Mammary epithelial cell (primary cell): ENCODE measurements around the gene GNA12.
"Not testable (repeated sequence)": the region's sequence is repeated elsewhere in the genome, so short reads cannot be mapped to it uniquely, and the experiment has no call there.

ENCODE experiments used
- EZH2 ChIP-seq: IDR thresholded peaks from 2 replicates; pipeline ENCODE4 v1.6.1; 2012; ENCODE audit warnings: low read length, inconsistent platforms, borderline replicate concordance
- TF ChIP-seq, protein P1 (sequence below), 2 donors: IDR thresholded peaks in 1 of 2; conservative IDR thresholded peaks in 1 of 2; 2 replicates each; pipeline ENCODE4 v1.5.1; 2011 to 2012; ENCODE audit warnings: inconsistent platforms in 2 of 2, low read length in 2 of 2, mild to moderate bottlenecking in 2 of 2, control low read depth in 1 of 2, low read depth in 1 of 2; ENCODE audit not compliant: insufficient read depth in 1 of 2; ENCODE audit errors: extremely low read depth in 1 of 2

DNA sequence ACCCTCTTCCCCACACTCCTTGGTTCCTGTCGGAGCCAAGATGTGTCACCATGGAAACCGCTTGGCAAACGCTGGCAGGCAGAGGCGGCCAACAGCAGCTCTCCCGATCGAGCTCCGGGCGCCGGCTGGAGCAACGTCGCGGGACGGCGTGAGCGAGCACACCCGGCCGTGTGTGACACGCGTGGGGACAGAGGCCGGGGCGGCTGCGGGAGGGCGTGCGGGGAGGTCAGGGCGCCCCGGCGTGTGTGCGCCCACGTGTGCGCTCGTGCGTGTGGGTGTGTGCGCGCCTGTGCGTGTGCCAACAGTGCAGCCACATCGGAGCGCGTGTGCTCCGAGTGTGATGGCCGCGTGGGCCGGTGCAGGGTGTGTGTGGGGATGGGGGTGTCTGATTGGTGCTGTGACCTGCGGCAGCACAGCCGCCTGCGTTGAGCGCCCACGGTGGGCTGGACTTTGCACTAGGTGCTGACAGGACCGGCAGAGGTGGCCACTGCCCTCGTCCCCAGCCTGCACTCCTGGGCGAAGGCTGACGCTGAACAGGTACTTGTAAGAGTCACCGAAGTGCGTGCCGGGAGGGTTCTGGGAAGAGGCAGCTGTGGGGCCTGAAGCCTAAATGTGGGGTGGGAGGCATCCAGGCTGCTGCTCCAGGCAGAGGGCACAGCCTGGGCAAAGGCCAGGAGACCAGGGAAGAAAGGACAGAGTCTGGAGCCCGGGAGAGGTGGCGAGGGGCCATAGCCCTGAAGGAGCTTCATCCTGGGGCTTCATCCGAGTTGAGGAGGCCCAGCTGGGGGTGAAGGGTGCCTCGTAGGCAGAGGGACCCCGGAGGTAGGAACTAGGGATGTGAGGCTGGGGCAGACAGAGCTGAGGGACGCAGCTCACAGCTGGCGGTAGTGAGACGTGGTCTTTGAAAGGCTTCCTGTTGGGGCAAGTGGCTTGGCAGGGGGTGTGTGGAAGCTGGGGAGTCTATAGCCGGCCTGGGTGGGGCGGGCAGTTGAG is 164.7 kb downstream of the GNA12 start:
- TF ChIP-seq, protein P1, sequence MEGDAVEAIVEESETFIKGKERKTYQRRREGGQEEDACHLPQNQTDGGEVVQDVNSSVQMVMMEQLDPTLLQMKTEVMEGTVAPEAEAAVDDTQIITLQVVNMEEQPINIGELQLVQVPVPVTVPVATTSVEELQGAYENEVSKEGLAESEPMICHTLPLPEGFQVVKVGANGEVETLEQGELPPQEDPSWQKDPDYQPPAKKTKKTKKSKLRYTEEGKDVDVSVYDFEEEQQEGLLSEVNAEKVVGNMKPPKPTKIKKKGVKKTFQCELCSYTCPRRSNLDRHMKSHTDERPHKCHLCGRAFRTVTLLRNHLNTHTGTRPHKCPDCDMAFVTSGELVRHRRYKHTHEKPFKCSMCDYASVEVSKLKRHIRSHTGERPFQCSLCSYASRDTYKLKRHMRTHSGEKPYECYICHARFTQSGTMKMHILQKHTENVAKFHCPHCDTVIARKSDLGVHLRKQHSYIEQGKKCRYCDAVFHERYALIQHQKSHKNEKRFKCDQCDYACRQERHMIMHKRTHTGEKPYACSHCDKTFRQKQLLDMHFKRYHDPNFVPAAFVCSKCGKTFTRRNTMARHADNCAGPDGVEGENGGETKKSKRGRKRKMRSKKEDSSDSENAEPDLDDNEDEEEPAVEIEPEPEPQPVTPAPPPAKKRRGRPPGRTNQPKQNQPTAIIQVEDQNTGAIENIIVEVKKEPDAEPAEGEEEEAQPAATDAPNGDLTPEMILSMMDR (conservative IDR thresholded peaks at IDR 0.05 in 1 of 2, IDR thresholded peaks at IDR 0.05 in 1 of 2; ENCODE audit: extremely low read depth in 1 of 2, insufficient read depth in 1 of 2, low read depth in 1 of 2, low read length in 2 of 2), result not testable (repeated sequence)
- not testable (repeated sequence) for TF ChIP-seq EZH2
